Fibroblast of skin of scalp (primary cell): ENCODE data around the gene AP1S3.

Experiments
- DNase-seq: peaks from one replicate; pipeline ENCODE4 v3.0.0-alpha.2; 2013

Gene AP1S3

GRCh38 chr2:223722226-223722625 lies 115.2 kb downstream of the AP1S3 start:
- DNase-seq = no peak

- no peak for DNase-seq
Measured at GRCh38 chr2:223721746-223722145, 115.6 kb downstream of the AP1S3 start.

GRCh38 chr2:223720367-223720766 lies 117.0 kb downstream of the AP1S3 start:
- DNase-seq = no peak

GRCh38 chr2:223712642-223713041 lies 124.7 kb downstream of the AP1S3 start:
- DNase-seq = no peak

GRCh38 chr2:223711596-223712326 lies 125.6 kb downstream of the AP1S3 start:
- DNase-seq = no peak
